Peyer's patch (tissue), 4 donors: Measurements from ENCODE around the gene SUSD1. TPM values are rescaled to one million over a fixed set of nuclear protein-coding genes. Genes with fewer than 3 reads are reported as not detected.

Experiments
- DNase-seq, 3 donors: peaks; one replicate each; pipeline ENCODE4 v3.0.0-alpha.2; 2017 to 2019
- H3K27ac ChIP-seq, 4 donors: fragments of 200-600 bp; sonication (generic); one replicate each; pipeline ENCODE4 v1.5.1; 2016 to 2019
- H3K27me3 ChIP-seq, 2 donors: fragments of 200-600 bp; sonication (generic); one replicate each; pipeline ENCODE4 v1.5.1; 2019
- H3K36me3 ChIP-seq, 3 donors: fragments of 200-600 bp; sonication (generic); one replicate each; pipeline ENCODE4 v1.5.1; 2016 to 2019
- H3K4me1 ChIP-seq, 4 donors: fragments of 200-600 bp; sonication (generic); one replicate each; pipeline ENCODE4 v1.5.1; 2016 to 2019
- H3K4me3 ChIP-seq, 4 donors: fragments of 200-600 bp; sonication (generic); 1 replicate in 3 of 4; 2 replicates in 1 of 4; pipeline ENCODE4 v1.5.1; 2016 to 2019; ENCODE audit warnings: mild to moderate bottlenecking in 1 of 4
- H3K9me3 ChIP-seq, 4 donors: fragments of 200-600 bp; sonication (generic); one replicate each; pipeline ENCODE4 v1.5.1; 2016 to 2019; ENCODE audit warnings: mild to moderate bottlenecking in 1 of 4
- CTCF ChIP-seq, 6 experiments: fragments of 450-650 bp in 4 of 6; fragments of 200-600 bp in 2 of 6; sonication (generic) in 1 of 6; IDR thresholded peaks; one replicate each; pipeline ENCODE4 v1.5.1; 2017 to 2019; ENCODE audit warnings: antibody characterized with exemption in 6 of 6, mild to moderate bottlenecking in 3 of 6, moderate library complexity in 1 of 6
- POLR2A ChIP-seq, 2 donors: fragments of 450-650 bp; IDR thresholded peaks; one replicate each; pipeline ENCODE4 v1.5.1; 2017; ENCODE audit warnings: antibody characterized with exemption in 2 of 2, mild to moderate bottlenecking in 2 of 2, moderate library complexity in 2 of 2
- total RNA-seq, 4 donors: library from RNA; depleted of rRNA; stranded (reverse); fragments of >200 nt; gene quantifications; one replicate each; pipeline ENCODE4 v1.1.0, GENCODE V29; 2016

SUSD1 gene
- total RNA-seq, 4 donors from 2014 or later = 10.6 to 28.9 (median 21.3) TPM

GRCh38 chr9:112059966-112060320 lies 115.2 kb downstream of the SUSD1 start:
- Histone ChIP-seq H3K27ac (peak overlapping the region; percentile 62 to 94 (median 78)), H3K9me3 (no peaks in the 10 kb centered on the region), H3K36me3 (no peaks in the 10 kb centered on the region), H3K4me1 (peaks cover 6 to 48% (median 20%) of the 10 kb centered on the region in 4 donors), H3K4me3 (no peak overlapping the region), H3K27me3 (no peaks in the 10 kb centered on the region)
- DNase-seq = no peak
- no peak for TF ChIP-seq CTCF (IDR thresholded peaks at IDR 0.05)
- TF ChIP-seq POLR2A (IDR thresholded peaks at IDR 0.05) = no peak

GRCh38 chr9:112059145-112059965 lies 115.7 kb downstream of the SUSD1 start:
- peak in 1 of 3 donors; percentile 85 for DNase-seq
- TF ChIP-seq CTCF (IDR thresholded peaks at IDR 0.05) (no peak), POLR2A (IDR thresholded peaks at IDR 0.05) (peak in 1 of 2 donors; percentile 18)
- no peaks in the 10 kb centered on the region for H3K9me3 ChIP-seq
- H3K4me3 ChIP-seq = no peak overlapping the region
- no peaks in the 10 kb centered on the region for H3K36me3 ChIP-seq
- peaks cover 6 to 44% (median 20%) of the 10 kb centered on the region in 4 donors for H3K4me1 ChIP-seq
- H3K27me3 ChIP-seq = no peaks in the 10 kb centered on the region
- H3K27ac ChIP-seq = peak overlapping the region; percentile 62 to 94 (median 78)

- TF ChIP-seq CTCF (IDR thresholded peaks at IDR 0.05) = no peak
- no peak for TF ChIP-seq POLR2A (IDR thresholded peaks at IDR 0.05)
- no peak for DNase-seq
- Histone ChIP-seq H3K4me1 (peaks cover 6 to 38% (median 19%) of the 10 kb centered on the region in 4 donors), H3K27ac (no peak overlapping the region), H3K36me3 (no peaks in the 10 kb centered on the region), H3K9me3 (no peaks in the 10 kb centered on the region), H3K4me3 (no peak overlapping the region), H3K27me3 (no peaks in the 10 kb centered on the region)
Observed at GRCh38 chr9:112056996-112057395, 118.1 kb downstream of the SUSD1 start.

- Histone ChIP-seq H3K4me1 (peaks cover 0 to 30% (median 5%) of the 10 kb centered on the region in 4 donors), H3K27me3 (no peaks in the 10 kb centered on the region), H3K27ac (no peak overlapping the region), H3K36me3 (no peaks in the 10 kb centered on the region), H3K4me3 (no peak overlapping the region), H3K9me3 (no peaks in the 10 kb centered on the region)
- DNase-seq = no peak
- TF ChIP-seq POLR2A (IDR thresholded peaks at IDR 0.05) = no peak
- TF ChIP-seq CTCF (IDR thresholded peaks at IDR 0.05) = no peak
Observed at GRCh38 chr9:112054916-112055315, 120.2 kb downstream of the SUSD1 start.

- TF ChIP-seq POLR2A (IDR thresholded peaks at IDR 0.05) = no peak
- TF ChIP-seq CTCF (IDR thresholded peaks at IDR 0.05) = no peak
- Histone ChIP-seq H3K27me3 (no peaks in the 10 kb centered on the region), H3K4me1 (peaks cover 0 to 28% (median 3%) of the 10 kb centered on the region in 4 donors), H3K4me3 (no peak overlapping the region), H3K9me3 (no peaks in the 10 kb centered on the region), H3K36me3 (no peaks in the 10 kb centered on the region), H3K27ac (no peak overlapping the region)
- no peak for DNase-seq
Observed at GRCh38 chr9:112051812-112052211, 123.3 kb downstream of the SUSD1 start.
